Measurements from ENCODE around the gene OR1C1.

- TF ChIP-seq CTCF (IDR thresholded peaks at IDR 0.05; ENCODE audit: insufficient read depth, low read length) (no peak), REST (IDR thresholded peaks at IDR 0.05; ENCODE audit: insufficient replicate concordance, low read depth) (no peak)
Observed at GRCh38 chr1:247741756-247742155, 18.6 kb downstream of the OR1C1 start.

Data from HL-60 (cell line).